Uterus (tissue), 2 donors: ENCODE results near the gene PCDH1.

Experiments
- POLR2A ChIP-seq, 2 donors: fragments of 450-650 bp; IDR thresholded peaks; one replicate each; pipeline ENCODE4 v1.6.1; 2016; ENCODE audit warnings: antibody characterized with exemption in 2 of 2, mild to moderate bottlenecking in 1 of 2, moderate library complexity in 1 of 2
- TF ChIP-seq, protein P1 (sequence below), 4 experiments: fragments of 200-600 bp in 2 of 4; fragments of 450-650 bp in 2 of 4; sonication (generic) in 2 of 4; IDR thresholded peaks; one replicate each; pipeline ENCODE4 v1.5.1; 2016 to 2019; ENCODE audit warnings: antibody characterized with exemption in 4 of 4, mild to moderate bottlenecking in 2 of 4, moderate library complexity in 1 of 4

GRCh38 chr5:141852448-141852847 is 25.8 kb downstream of the PCDH1 start:
- TF ChIP-seq POLR2A (IDR thresholded peaks at IDR 0.05) = no peak
- TF ChIP-seq, protein P1, sequence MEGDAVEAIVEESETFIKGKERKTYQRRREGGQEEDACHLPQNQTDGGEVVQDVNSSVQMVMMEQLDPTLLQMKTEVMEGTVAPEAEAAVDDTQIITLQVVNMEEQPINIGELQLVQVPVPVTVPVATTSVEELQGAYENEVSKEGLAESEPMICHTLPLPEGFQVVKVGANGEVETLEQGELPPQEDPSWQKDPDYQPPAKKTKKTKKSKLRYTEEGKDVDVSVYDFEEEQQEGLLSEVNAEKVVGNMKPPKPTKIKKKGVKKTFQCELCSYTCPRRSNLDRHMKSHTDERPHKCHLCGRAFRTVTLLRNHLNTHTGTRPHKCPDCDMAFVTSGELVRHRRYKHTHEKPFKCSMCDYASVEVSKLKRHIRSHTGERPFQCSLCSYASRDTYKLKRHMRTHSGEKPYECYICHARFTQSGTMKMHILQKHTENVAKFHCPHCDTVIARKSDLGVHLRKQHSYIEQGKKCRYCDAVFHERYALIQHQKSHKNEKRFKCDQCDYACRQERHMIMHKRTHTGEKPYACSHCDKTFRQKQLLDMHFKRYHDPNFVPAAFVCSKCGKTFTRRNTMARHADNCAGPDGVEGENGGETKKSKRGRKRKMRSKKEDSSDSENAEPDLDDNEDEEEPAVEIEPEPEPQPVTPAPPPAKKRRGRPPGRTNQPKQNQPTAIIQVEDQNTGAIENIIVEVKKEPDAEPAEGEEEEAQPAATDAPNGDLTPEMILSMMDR (IDR thresholded peaks at IDR 0.05) = no peak
